HG03159 (cell line): ENCODE results near the gene HS6ST1.

Experiments
- ATAC-seq: cut with Tn5 transposase; IDR thresholded peaks from one replicate; pipeline ENCODE4 v1.9.1; 2021; ENCODE audit warnings: mild to moderate bottlenecking, moderate library complexity; ENCODE audit not compliant: unreplicated experiment

The HS6ST1 gene

DNA sequence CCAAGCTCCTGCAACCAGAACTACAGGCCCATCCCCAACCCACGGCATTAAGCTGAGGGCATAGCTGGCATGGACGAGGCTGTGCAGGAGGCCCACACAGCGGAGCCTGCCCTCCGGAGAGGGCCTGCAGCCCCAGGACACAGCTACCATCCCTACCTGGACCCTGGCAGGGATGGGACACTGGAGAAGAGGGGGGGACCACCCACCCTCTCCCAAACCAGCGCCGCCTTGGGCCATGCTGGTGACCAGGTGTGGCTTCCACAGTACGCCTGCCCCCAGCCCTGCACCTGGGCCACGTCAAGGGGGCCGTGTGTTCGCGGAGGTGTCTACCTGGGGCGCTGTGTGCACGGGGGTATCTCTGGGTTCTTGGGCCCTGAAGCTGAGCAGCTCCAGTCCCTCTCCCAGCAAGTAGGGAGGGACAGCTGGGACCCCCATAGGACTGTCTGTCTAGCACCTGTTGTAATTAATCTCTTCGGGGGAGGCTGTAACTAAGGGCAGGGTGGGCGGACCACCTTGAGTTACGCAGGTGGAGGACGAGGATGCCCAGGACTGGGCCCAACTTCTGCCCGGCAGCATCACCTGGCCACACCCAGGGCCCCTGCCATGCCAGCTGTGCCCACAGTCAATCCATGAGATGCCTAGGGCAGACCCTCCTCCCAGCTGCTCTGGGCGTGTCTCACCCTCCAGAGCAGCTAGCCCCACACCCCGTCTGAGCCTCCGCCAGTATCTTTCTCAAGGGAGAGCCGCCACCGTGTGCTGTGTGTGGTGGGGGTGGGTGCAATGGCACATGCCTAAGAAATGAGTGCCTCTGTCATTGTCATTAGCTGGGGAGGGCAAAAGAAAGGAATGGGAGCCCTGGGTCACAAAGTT, 18.3 kb downstream of the HS6ST1 start:
- no peak for ATAC-seq

DNA sequence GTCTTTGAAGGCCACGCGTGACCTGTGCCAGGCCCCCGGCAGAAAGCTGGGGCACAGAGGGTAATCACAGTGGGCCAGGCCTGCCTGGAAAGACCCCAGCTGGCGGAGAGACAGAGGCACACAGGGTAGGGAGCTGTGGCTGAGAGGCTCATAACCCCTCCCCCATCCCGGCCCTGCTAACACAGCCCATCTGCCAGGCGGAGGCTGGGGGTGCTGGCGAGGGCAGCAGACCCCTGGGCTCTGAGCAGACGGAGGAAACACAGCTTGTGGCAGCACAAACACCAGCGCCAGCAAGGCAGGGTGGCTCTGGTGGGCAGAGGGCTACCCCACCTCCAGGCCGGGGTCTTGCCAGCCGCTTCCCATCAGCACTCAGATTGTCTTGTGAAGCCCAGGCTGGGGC, 19.0 kb downstream of the HS6ST1 start:
- no peak for ATAC-seq

DNA sequence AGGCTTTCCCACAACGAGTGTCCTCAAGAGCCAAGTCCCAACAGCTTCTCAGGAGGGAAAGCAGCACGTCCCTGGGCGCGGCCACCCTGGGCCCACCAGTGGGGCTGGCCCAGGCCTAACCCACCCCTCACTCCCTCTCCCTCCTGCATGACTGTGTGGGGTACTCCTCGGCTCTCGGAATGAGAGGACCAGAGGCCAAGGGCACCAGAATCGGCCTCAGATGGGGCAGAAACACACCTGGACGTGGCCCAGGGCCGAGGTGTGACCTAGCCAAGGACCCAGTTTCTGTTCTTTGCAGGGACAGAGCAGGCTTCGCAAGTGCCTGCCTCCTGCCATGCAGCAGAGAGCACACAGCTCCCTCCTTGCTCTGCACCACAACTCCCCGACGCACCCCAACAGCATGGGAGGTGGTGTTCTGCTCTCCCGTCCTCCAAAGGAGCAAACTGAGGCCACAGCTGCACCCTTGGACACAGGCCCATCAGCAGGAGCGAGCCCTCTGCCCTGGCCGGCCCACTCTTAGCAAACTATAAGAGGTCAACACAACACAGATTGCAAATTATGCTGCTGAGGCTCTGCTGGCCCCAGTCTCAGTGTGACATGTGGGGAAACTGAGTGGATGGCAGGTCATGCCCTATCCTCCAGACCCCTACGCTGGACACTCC, 19.7 kb downstream of the HS6ST1 start:
- ATAC-seq, result no peak

DNA sequence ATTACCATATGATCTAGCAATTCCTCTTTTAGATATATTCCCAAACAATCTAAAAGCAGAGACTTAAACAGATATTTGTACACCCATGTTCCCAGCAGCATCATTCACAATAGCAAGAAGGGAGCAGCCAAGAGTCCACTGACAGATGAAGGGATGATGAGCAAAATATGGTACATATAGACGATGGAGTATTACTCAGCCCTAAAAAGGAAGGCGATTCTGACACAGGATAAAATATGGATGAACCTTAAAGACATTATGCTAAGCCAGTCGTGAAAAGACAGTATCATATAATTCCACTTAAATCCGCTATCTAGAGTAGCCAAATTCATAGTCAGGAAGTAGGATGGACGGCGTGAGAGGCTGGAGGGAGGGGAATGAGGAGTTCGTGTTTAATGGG, 20.4 kb downstream of the HS6ST1 start:
- no peak for ATAC-seq

DNA sequence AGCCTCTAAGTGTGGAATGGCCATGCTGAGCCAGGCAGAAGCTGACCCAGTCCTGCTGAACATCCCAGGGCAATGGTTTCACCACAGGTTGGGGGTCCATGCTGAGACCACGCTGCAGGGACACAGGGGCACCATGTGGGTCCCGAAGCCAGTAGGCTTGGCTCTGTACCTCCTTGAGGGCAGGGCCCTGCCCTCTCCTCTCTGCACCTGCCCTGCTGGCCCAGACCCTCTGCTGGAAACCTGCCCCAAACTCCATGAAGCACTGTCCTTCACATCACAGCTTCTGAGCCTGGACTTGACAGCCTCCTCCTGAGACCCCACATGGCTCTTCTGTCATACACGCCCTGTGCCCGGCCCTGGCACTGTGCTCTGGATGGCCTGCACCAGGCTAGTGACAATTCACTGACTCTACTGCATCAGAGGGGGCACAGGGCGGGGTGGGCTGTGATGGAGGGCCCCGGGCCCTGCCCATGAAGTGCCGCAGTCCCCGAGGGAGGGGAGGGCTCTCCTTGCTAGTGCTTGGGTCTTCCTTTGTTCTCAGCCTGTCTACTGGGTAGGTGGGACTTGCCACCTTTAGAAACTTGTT, 24.7 kb downstream of the HS6ST1 start:
- no peak for ATAC-seq

DNA sequence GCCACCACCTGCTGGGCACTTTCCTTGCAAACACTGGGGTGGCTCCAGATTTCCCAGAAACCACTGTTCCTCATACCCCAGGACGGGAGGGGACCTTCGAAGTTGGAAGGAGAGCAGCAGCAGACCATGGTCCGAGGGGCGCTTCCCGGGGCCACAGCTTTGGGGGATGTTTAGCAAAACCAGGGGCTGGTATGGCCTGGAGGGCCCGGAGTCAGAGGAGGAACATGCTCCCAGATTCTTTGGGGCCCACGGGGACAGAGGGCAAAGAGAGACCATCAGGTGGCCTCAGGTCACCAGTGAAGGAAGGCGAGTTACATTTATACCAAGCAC, 25.3 kb downstream of the HS6ST1 start:
- no peak for ATAC-seq

DNA sequence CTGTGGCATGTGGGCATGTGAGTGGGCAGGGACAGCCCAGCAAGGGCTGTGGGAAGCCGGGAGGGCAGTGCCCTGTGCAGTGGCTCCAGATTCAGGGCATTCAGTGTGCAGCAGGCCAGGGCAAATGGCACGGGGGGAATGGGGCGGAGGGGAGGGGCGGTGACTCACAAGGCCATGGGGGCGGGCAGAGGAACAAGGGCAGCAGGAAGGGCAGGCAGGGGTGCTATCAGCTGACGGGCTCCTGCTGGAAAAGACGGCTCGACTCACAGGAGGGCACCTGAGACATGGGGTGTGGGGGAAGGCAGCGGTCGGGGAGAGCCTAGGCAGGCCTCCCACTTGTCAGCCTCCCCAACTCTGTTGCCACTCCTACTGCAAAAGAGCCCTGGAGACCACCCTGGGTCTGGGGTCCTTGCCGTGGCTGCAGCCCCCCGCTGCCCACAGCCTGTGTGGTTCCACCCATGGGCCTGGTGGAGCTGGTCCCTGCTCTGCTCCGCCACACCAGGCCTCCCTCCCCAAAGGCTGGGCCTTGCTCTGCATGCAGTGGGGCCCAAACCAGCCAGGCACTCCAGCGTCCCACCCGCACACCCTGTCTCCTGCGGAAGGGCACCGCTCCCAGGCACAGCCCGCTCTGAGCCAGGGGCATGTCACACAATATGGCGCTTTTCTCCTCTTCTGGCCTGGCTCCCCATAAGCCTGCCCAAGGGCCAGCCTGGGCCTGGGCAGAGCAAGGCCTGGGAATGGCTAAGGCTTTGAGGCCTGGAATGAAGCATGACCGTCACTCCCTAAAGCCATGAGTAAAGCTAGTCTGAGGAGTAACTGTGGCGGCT, 25.9 kb downstream of the HS6ST1 start:
- ATAC-seq, result no peak

DNA sequence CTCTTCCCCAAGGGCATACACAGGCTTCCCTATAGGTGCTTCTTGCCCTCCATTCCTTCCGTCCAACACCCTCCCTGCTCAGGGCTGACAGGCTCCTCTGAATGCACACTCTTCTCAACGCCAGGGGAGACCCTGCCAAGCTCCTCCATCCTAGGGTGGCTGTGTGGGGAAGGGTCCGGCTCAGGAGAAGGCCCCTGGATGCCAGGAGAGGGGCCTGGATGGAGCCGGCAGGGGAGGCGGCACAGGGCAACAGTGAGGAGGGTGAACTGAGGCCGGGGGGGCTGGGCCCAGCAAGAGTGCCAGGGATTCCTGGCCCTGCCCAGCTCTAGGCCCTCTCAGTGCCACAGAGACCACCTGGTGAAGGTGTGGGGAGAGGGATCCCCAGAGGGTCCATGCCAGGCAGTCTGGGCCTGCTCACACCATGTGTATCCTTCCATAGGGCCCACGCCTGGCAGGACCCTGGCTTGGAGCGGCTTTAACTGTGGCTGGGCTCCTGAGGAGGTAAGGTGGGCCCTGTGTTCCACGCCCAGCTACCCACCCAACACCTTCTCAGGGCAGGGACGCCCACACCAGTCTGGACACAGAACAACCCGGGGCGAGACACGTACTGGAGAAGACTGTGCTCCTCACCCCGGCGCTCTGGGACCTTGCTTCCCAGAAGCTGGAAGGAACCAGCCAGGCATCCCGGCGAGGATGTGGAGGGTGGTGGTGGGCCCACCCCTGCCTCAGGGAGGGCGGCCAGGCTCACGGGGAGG, 26.6 kb downstream of the HS6ST1 start:
- ATAC-seq, result no peak

DNA sequence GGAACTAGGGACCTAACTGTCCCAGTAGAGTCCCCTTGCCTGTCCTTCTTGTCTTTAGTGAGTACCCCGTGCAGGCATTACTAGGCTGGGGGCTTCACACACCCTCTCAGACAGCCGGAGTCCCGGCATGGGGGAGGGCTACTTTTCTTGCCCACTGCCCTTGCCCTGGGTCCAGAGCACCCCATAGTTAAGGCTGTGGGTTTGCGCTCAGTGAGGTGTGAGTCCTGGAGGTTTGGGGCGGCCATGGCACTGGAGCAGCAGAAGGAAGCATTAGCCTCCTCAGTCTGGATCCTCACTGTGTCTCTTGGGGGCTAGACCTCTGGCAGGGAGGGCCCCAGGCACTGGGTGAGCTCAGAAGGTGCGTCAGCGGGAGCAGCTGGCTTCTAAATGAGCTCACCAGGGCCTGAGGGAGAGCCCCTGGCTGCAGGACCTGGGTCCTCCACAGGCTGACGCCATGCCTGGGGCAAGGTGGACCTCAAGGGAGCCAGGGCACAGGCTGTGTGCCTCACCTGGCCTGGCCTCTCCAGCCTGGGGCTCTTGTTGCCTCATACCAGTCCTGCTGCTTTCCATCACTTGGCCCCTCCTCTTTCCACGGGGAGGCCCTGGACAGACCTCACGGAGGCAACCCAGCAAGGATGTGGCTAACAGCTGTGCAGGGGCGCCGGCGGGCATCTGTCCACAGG, 27.4 kb downstream of the HS6ST1 start:
- ATAC-seq, result no peak

DNA sequence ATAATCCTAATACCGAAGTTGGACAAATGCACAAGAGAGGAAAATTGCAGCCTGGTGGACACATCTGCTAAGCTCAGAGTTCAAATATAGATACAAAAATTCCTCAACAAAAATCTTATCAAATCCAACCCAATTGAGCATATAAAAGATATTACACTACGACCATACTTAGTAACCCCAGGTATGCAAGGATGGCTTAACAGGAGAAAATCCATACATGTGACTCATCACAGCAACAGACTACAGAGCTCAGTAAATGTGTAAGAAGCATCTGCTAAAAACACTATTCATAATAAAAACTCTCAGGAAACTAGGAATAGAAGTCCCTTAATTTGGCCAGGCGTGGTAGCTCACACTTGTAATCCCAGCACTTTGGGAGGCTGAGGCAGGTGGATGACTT, 28.3 kb downstream of the HS6ST1 start:
- no peak for ATAC-seq

DNA sequence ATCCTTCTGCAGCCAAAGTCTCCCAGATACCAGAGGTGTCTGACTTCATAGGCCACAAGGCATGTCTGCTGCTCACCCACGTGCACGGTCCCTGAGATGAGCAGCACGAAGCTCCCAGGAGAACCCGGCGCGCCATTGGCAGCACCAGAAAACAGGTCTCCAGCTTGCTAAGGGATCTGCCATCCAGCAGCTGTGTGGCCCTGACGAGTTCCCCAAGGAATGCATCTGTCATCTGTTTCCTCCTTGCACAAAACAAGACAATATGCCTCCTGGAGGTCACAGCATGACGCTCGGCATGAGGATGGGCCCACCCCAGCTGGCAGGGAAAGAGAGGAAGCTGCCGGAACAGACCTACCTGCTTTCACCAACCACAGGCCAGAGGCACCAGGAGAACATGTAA, 29.2 kb downstream of the HS6ST1 start:
- no peak for ATAC-seq

DNA sequence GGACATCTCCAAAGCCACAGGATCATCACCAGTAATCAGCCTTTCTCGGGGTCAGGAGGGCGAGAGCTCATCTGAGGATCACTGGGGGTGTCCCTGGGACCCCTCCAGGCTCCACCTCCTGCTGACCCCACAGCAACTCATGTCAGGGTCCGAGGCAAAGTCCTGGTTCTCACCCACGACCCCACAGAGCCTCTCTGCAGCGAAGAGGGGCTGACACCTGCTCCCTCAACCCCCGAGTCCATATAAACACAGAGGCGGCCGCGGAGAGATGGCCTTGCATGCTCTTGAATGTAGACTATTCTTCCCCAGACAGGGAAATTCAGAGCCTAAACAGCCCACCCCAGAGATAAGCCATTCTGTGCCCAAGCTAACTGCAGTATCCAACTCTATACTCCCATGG, 29.9 kb downstream of the HS6ST1 start:
- ATAC-seq, result no peak

DNA sequence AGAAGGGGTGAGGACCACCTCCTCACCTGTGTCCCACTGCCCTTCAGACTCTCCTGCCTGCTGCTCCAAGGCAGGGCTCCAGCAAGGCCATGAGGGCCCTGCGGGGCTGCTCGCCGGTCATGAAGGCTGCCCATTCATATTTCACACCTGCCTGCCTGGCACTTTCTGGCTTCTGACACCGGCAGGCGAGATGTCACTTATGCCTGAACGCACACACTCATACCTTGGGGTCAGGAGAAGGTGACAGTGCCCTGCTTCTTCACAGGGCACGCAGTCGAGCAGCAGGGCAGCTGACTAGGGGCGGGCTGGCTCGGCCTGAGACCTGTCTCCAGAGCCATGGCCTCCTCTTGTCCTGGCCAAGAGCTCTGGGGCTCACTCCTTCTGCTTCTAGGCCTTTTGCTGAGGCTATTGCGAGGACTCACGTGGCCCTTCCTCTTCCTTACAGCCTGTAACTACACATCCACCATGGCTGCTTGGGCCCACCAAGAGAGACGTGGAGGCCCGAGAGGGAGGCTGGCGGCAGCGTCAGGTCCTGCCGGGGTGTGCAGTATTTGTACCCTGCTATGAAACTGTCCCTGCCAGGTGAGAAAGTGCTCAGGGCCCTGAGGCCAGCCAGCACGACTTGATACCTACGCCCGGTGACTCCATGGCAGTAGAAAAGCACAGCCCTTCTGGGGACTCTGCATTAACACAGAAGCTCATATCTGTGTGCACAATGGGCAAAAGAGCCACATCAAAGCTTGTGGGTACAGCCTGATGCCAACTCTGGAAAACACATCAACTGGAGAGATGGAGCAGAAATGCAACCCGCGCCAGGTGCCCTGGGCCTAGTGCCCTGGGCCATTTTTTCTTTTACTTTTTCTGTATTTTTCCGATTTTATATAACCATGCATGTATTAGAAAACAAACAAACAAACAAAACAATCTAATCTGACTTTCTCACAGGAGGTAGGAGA, 30.6 kb downstream of the HS6ST1 start:
- ATAC-seq, result no peak

DNA sequence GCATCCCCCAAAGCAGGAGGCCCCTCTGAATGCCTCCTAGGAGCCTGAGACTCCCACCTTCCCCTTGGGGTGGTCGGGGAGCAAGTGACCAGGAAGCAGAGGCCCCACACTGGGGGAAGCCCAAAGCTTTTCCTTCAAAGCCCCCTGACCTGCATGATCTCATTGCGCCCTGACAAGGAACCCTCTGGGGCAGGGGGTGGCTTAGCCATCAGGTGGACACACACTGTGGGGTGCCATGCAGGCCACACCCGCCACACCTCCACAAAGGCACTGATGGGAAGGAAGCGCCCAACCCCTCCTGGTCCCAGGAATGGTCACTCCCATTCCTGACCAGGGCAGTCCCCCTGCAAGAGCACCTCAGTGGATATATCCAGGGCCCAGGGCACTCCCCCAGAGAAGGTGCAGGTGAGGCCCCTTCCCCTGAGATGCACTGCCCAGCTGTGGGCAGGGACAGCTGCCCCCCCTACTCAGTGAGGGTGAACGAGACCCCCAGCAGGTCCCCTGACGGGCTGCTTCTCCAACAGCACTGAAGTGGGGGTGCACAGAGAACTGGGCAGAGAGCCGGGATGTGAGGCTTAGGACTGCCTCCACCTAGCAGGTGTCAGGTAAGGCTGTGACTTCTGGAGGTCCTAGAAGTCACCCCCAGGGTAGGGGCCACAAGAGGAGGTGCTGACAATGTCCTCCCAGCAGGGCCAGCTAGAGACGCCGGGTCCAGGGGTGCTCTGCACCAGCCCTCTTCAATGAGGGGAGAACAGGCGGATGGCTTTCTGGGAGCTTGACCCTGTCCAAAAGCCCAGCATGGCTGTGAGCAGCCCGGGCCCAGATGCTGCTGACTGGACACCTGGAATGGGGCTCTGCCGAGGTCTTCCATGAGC, 31.5 kb downstream of the HS6ST1 start:
- no peak for ATAC-seq

DNA sequence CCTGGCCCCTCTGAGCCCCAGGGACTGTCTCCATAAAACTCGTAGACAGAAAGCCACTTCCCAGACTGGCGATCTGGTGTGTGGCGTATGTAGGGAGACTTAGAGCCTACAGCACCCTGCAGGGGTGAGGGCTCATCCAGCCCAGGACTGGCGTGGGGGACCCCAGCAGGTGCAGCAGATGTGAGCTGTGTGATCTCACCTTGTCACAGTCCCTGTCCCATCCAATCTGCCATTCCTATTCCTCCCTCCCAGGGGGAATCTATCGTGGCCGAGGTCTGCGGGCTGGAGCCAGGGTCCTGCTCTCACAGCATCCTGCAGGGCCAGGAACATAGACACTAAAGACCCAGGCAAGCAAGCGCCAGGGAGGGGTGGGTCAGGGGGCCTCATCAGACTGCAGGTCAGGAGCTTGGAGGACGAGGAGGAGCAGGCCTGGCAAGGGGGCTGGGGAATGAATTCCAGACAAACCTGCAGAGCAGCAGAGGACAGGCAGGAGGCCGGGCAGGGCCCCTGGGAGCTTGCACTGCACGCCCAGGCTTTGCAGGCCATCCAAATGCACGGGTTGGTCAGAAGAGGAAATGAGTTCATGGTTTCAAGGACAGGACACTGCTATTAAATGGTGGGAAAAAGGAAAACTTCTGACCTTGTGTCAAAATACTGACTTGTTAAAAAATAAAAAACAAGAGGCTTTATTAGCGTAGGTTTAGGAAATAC, 32.5 kb downstream of the HS6ST1 start:
- ATAC-seq, result no peak

DNA sequence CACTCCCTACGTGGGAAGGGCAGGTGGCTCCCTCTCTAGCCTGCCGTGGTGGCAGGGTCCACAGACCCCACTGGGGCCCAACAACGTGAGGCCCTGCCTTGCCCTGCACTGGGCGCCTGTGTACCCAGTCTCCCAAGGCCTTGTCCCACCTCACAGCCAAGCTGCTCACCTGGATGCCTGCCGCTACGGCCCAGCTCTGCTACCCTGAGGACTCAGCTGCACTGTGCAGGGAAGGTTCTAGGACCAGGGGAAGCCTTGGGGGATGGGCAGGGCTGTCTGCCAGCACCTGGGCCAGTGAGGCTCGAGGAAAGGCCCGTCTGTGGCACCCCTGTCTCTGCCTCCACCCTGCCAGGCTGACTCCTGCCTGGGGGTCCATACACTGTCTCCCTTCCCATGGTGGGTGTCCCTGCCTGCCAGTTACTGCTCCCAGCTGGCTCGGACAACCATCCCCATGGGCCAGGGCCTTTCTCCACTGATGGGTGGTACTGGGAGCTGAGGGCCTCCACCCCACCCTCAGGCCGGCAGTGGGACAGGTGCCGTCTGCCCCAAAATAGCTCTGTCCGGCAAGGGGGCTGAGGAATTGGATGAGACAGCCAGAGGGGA, 33.2 kb downstream of the HS6ST1 start:
- ATAC-seq, result no peak

DNA sequence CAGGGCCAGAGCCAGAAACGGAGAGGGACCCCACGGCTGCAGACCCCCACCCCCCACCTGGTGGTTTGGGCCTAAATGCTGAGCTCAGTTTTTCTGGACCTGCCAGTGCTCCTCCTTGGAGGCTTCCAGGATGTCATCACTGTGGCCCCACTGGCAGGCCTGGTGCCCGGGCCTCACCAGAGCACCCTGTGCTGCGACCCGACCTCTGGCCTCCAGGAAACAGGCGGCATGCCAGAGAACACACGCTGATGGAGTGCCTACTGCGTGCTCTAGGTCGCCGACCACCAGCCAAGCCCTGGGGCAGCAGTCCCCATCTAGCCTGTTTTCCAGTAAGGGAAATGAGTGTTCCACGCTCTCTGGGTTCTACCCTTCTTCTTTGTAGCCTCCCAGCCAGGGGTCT, 33.8 kb downstream of the HS6ST1 start:
- no peak for ATAC-seq
